ENCODE measurements around the gene B4GAT1. TPM values are rescaled to one million over a fixed set of nuclear protein-coding genes. Genes with fewer than 3 reads are reported as not detected.
A peak's percentile ranks its signal among the peaks of the same experiment; 100 is the strongest.

B4GAT1 gene
- total and polyA plus RNA-seq, 10 of the 15 experiments (the other 5 are each of a cell fraction or from before 2014, with no cell fraction given) = 0.55 to 11.1 (median 4.3) TPM

DNA sequence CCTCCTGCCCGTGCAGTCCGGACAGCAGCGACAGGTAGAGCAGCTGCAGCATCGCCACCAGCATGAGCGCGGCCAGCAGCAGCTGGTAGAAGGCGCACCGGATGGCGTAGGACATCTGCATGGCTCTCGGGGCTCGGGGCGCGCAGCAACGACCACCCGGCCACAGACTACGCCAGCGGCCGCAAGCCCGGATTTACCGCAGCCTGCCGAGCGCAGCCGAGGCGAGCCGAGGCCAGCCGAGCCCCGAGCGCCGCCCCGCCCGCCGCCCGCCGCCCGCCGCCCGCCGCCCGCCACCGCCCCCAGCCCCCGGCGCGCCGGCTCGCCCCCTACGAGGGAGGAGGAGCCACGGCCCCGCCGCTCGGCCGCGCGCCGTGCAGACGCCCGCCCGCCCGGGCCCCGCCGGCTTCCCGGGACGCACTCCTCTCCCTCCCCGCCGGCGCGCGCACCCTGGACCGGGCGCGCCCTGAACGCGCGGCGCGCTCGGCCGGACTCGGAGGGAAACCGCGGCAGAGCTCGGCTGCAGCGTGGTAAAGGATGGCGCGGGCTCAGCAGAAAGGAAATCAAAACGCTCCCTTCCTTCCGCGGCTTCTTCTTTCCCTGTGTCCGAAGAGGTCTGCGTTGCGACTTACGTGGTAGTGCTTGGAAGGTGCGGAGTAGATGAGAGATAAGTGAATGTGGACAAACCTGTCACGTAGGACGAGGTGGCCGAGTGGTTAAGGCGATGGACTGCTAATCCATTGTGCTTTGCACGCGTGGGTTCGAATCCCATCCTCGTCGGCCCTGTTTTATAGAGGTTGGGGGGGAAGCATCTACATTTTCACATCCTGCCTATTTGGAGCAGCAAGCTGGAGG, at the start of gene B4GAT1 (continued):
- TF ChIP-seq, protein P1, sequence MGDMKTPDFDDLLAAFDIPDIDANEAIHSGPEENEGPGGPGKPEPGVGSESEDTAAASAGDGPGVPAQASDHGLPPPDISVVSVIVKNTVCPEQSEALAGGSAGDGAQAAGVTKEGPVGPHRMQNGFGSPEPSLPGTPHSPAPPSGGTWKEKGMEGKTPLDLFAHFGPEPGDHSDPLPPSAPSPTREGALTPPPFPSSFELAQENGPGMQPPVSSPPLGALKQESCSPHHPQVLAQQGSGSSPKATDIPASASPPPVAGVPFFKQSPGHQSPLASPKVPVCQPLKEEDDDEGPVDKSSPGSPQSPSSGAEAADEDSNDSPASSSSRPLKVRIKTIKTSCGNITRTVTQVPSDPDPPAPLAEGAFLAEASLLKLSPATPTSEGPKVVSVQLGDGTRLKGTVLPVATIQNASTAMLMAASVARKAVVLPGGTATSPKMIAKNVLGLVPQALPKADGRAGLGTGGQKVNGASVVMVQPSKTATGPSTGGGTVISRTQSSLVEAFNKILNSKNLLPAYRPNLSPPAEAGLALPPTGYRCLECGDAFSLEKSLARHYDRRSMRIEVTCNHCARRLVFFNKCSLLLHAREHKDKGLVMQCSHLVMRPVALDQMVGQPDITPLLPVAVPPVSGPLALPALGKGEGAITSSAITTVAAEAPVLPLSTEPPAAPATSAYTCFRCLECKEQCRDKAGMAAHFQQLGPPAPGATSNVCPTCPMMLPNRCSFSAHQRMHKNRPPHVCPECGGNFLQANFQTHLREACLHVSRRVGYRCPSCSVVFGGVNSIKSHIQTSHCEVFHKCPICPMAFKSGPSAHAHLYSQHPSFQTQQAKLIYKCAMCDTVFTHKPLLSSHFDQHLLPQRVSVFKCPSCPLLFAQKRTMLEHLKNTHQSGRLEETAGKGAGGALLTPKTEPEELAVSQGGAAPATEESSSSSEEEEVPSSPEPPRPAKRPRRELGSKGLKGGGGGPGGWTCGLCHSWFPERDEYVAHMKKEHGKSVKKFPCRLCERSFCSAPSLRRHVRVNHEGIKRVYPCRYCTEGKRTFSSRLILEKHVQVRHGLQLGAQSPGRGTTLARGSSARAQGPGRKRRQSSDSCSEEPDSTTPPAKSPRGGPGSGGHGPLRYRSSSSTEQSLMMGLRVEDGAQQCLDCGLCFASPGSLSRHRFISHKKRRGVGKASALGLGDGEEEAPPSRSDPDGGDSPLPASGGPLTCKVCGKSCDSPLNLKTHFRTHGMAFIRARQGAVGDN (IDR thresholded peaks at IDR 0.05) = no peak
- TF ChIP-seq, protein P2, sequence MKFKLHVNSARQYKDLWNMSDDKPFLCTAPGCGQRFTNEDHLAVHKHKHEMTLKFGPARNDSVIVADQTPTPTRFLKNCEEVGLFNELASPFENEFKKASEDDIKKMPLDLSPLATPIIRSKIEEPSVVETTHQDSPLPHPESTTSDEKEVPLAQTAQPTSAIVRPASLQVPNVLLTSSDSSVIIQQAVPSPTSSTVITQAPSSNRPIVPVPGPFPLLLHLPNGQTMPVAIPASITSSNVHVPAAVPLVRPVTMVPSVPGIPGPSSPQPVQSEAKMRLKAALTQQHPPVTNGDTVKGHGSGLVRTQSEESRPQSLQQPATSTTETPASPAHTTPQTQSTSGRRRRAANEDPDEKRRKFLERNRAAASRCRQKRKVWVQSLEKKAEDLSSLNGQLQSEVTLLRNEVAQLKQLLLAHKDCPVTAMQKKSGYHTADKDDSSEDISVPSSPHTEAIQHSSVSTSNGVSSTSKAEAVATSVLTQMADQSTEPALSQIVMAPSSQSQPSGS (IDR thresholded peaks at IDR 0.05; ENCODE audit: low read length) = no peak
- peak; percentile 95 for TF ChIP-seq ZNF207 (IDR thresholded peaks at IDR 0.05; ENCODE audit: borderline replicate concordance)
- TF ChIP-seq RCOR1 (conservative IDR thresholded peaks at IDR 0.05; ENCODE audit: low read depth, low read length) = 0 out of 2 replicates have a peak, but pooled peaks have one; percentile 64
- TF ChIP-seq SMARCA5 (IDR thresholded peaks at IDR 0.05) = no peak; the same call in 1 of the 2 replicates
- no peak for TF ChIP-seq FOS (IDR thresholded peaks at IDR 0.05; ENCODE audit: borderline replicate concordance, extremely low read depth, insufficient read length)
- TF ChIP-seq, protein P3, sequence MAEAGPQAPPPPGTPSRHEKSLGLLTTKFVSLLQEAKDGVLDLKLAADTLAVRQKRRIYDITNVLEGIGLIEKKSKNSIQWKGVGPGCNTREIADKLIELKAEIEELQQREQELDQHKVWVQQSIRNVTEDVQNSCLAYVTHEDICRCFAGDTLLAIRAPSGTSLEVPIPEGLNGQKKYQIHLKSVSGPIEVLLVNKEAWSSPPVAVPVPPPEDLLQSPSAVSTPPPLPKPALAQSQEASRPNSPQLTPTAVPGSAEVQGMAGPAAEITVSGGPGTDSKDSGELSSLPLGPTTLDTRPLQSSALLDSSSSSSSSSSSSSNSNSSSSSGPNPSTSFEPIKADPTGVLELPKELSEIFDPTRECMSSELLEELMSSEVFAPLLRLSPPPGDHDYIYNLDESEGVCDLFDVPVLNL (IDR thresholded peaks at IDR 0.05; ENCODE audit: low read depth, low read length) = no peak
- peak; percentile 97 for TF ChIP-seq SREBF2 (IDR thresholded peaks at IDR 0.05; ENCODE audit: low read length)
- peak; percentile 98 for TF ChIP-seq RB1 (IDR thresholded peaks at IDR 0.05; ENCODE audit: borderline replicate concordance)
- peak; percentile 56; the same call in 1 of the 2 replicates for TF ChIP-seq ZNF217 (IDR thresholded peaks at IDR 0.05)
- peak; percentile 78 for TF ChIP-seq CREB1 (IDR thresholded peaks at IDR 0.05; ENCODE audit: low read depth)
- TF ChIP-seq DPF2 (IDR thresholded peaks at IDR 0.05) = peak; percentile 25; the same call in 1 of the 2 replicates
- no peak for TF ChIP-seq CHD1 (IDR thresholded peaks at IDR 0.05; ENCODE audit: low read depth, low read length)
- peak; percentile 93 for TF ChIP-seq RELA (IDR thresholded peaks at IDR 0.05; ENCODE audit: borderline replicate concordance, partially characterized antibody)
- TF ChIP-seq LARP7 (IDR thresholded peaks at IDR 0.05) = peak; percentile 77; the same call in 1 of the 2 replicates
- no peak; the same call in 1 of the 2 replicates for TF ChIP-seq EED (IDR thresholded peaks at IDR 0.05; ENCODE audit: low read depth)
- peak; percentile 54; the same call in 1 of the 2 replicates for TF ChIP-seq POLR2AphosphoS5 (IDR thresholded peaks at IDR 0.05; ENCODE audit: low read length)
- peak in 1 of 2 experiments; percentile 58; a peak in 2 of 4 replicates for TF ChIP-seq BHLHE40 (IDR thresholded peaks at IDR 0.05; ENCODE audit: borderline replicate concordance in 1 of 2, low read depth in 2 of 2, low read length in 1 of 2)
- 0 out of 4 replicates have a peak, but pooled peaks of 1 of the 2 experiments have one; percentile 14 for TF ChIP-seq SRF (IDR thresholded peaks at IDR 0.05; ENCODE audit: low read depth in 2 of 2, low read length in 2 of 2)
- TF ChIP-seq IRF4 (IDR thresholded peaks at IDR 0.05; ENCODE audit: low read depth, low read length) = peak; percentile 71
- TF ChIP-seq NFYB (IDR thresholded peaks at IDR 0.05; ENCODE audit: insufficient read depth, low read depth, low read length) = no peak
- TF ChIP-seq CBFB (IDR thresholded peaks at IDR 0.05; ENCODE audit: low read depth) = peak; percentile 67
- TF ChIP-seq TBL1XR1 (IDR thresholded peaks at IDR 0.05; ENCODE audit: low read depth, low read length) = peak; percentile 86
- TF ChIP-seq, protein P4, sequence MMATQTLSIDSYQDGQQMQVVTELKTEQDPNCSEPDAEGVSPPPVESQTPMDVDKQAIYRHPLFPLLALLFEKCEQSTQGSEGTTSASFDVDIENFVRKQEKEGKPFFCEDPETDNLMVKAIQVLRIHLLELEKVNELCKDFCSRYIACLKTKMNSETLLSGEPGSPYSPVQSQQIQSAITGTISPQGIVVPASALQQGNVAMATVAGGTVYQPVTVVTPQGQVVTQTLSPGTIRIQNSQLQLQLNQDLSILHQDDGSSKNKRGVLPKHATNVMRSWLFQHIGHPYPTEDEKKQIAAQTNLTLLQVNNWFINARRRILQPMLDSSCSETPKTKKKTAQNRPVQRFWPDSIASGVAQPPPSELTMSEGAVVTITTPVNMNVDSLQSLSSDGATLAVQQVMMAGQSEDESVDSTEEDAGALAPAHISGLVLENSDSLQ (IDR thresholded peaks at IDR 0.05) = peak; percentile 40; the same call in 1 of the 2 replicates
